NCI-H128 (cell line): ENCODE data around the gene ENAH.

Source experiments
- DNase-seq: peaks from one replicate; lab custom pipeline; 2025; ENCODE audit not compliant: unreplicated experiment; lab: John Stamatoyannopoulos, UW

ENAH gene

GRCh38 chr1:225506727-225507126 lies 146.2 kb downstream of the ENAH start:
- DNase-seq, result no peak

- DNase-seq, result no peak
Measured at GRCh38 chr1:225504776-225505175, 148.1 kb downstream of the ENAH start.

- no peak for DNase-seq
Measured at GRCh38 chr1:225500624-225501192, 152.2 kb downstream of the ENAH start.

GRCh38 chr1:225498549-225499136 lies 154.3 kb downstream of the ENAH start:
- no peak for DNase-seq

- DNase-seq, result no peak
Measured at GRCh38 chr1:225494789-225495359, 158.0 kb downstream of the ENAH start.

GRCh38 chr1:225493591-225494246 lies 159.2 kb downstream of the ENAH start:
- no peak for DNase-seq

GRCh38 chr1:225488676-225489075 lies 164.2 kb downstream of the ENAH start:
- no peak for DNase-seq

- DNase-seq, result no peak
Measured at GRCh38 chr1:225486856-225487255, 166.1 kb downstream of the ENAH start.

- DNase-seq, result no peak
Measured at GRCh38 chr1:225485991-225486530, 166.9 kb downstream of the ENAH start.

GRCh38 chr1:225485226-225485625 lies 167.7 kb downstream of the ENAH start:
- no peak for DNase-seq

- no peak for DNase-seq
Measured at GRCh38 chr1:225484657-225485214, 168.2 kb downstream of the ENAH start.

- no peak for DNase-seq
Measured at GRCh38 chr1:225483818-225484656, 168.9 kb downstream of the ENAH start.

- DNase-seq, result no peak
Measured at GRCh38 chr1:225482421-225482950, 170.4 kb downstream of the ENAH start.

- peak; percentile 27 for DNase-seq
Measured at GRCh38 chr1:225481738-225482137, 171.2 kb downstream of the ENAH start.

- DNase-seq, result no peak
Measured at GRCh38 chr1:225480825-225481434, 172.0 kb downstream of the ENAH start.

- no peak for DNase-seq
Measured at GRCh38 chr1:225479996-225480720, 172.8 kb downstream of the ENAH start.

GRCh38 chr1:225479341-225479740 lies 173.6 kb downstream of the ENAH start:
- DNase-seq, result no peak

GRCh38 chr1:225477296-225477911 lies 175.5 kb downstream of the ENAH start:
- no peak for DNase-seq

GRCh38 chr1:225476538-225476988 lies 176.4 kb downstream of the ENAH start:
- DNase-seq, result no peak
